HG03521 (cell line): ENCODE results near the gene PLA2G4E.

Experiments used
- ATAC-seq: cut with Tn5 transposase; IDR thresholded peaks from one replicate; pipeline ENCODE4 v1.9.1; 2021; ENCODE audit warnings: mild to moderate bottlenecking, moderate library complexity; ENCODE audit not compliant: unreplicated experiment

The PLA2G4E gene

GRCh38 chr15:41979493-41980266, 41.2 kb downstream of the PLA2G4E start:
- ATAC-seq, result no peak

- no peak for ATAC-seq
These were observed 42.3 kb downstream of the PLA2G4E start for GRCh38 chr15:41978534-41978933.

- ATAC-seq, result no peak
These were observed 43.0 kb downstream of the PLA2G4E start for GRCh38 chr15:41977757-41978383.

GRCh38 chr15:41975669-41976068, 45.2 kb downstream of the PLA2G4E start:
- no peak for ATAC-seq

GRCh38 chr15:41974041-41974440, 46.8 kb downstream of the PLA2G4E start:
- no peak for ATAC-seq

GRCh38 chr15:41972253-41973242, 48.3 kb downstream of the PLA2G4E start, which contains the start of gene EHD4:
Gene EHD4, minus strand, starts transcription at chr15:41972557. Its CDS starts 63 bp downstream, at chr15:41972494.
- ATAC-seq, result peak; percentile 74

GRCh38 chr15:41971895-41972252, 49.0 kb downstream of the PLA2G4E start:
- ATAC-seq, result peak; percentile 24

DNA sequence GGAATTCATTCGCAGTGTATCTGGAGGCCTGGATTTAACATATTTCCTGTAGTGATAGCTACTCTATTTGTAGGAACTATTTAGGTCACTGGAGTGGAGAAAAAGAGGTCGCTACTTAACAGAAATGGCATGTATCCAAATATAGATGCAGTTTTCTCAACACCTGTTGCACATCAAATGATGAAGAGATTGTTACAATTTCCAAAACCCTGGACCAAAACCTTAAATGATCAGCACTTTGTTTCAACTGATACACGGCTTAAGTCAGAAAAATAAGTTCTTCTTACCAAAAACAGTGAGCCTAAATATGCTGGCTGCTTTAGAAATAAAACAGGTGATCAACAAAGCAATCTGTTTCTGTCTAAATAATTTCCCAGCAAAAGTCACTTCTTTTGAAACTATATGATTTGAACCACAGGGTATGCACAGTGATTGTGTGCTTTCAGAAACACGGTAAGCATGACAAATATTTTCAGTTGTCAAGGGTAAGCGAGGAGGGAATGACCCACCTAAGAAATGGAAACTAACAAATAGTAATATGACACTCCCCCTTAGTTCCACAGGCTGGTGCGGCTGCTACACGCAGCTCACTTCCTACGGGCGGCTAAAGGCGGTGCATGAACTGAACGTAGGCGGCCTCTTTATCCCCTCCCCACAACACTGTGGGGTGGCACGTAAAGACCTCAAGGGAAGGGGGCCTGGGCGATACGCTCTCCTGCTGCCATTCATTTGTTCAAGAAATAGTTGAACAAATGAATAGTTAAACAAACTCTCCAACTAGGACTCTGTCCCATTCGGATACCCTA, 49.5 kb downstream of the PLA2G4E start:
- peak; percentile 34 for ATAC-seq

GRCh38 chr15:41970456-41970855, 50.4 kb downstream of the PLA2G4E start:
- no peak for ATAC-seq

GRCh38 chr15:41969851-41970431, 50.9 kb downstream of the PLA2G4E start:
- no peak for ATAC-seq

- ATAC-seq, result no peak
These were observed 52.1 kb downstream of the PLA2G4E start for GRCh38 chr15:41968701-41969100.

DNA sequence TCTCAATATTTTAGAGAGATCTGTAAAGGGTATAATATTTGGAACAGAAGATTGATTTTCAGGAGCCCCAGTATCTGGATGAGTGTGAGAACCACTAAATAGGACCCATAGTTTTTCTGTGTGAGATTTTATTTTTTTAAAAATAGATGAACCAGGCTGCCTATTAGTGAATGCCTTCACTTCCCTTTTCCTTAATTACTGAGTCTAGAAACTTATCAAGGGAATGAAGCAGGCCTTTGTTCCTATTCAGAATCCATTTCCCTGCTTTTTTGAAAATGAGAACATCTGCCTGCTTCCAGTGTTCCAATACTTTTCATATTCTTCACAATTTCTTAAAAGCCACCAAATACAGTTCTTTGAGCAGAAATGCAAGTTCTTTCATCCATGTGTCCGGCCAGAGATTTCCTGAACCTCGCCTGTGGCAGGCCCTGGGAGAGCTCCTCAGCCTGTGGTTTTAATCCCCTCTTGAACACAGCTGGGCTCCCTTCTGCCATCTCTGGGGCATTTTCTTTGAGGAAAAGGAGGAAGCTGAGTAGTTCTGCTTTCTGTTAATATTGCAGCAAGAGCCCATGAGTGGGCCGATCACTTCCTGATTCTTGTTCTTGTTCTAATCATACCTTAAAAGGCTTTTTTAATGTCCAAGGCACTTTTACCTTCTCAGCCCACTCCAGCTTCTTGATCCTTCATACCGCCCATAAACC, 53.2 kb downstream of the PLA2G4E start:
- ATAC-seq, result no peak

- ATAC-seq, result no peak
These were observed 53.8 kb downstream of the PLA2G4E start for GRCh38 chr15:41966920-41967465.

- ATAC-seq, result no peak
These were observed 54.4 kb downstream of the PLA2G4E start for GRCh38 chr15:41966414-41966812.

- ATAC-seq, result no peak
These were observed 55.1 kb downstream of the PLA2G4E start for GRCh38 chr15:41965441-41966413.

DNA sequence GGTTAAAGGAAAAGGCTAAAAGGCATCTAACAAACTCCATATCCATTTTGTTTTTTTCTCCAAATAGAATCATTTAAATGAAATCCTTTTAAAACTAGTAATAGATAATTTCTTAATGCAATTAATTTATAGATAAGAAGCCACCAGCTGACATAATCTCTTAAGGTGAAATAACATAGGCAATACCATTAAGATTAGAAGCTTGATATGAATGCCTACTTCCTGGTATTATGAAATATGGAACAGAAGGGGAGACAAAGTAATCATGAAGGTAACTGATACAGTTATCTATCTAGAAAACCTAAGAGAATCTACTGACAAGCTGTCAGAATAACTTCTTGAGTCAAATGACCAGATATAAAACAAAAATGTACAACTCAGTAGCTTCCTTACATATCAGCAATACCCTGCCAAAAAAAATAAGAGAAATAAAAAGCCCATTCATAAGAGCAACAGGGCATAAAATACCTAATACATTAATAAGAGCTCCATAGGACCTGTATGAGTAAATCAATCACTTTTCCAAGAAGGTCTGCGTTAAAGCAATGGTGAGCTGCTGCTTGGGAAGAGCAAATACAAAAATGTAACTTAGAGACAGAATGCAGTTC, 59.1 kb downstream of the PLA2G4E start:
- ATAC-seq, result no peak

DNA sequence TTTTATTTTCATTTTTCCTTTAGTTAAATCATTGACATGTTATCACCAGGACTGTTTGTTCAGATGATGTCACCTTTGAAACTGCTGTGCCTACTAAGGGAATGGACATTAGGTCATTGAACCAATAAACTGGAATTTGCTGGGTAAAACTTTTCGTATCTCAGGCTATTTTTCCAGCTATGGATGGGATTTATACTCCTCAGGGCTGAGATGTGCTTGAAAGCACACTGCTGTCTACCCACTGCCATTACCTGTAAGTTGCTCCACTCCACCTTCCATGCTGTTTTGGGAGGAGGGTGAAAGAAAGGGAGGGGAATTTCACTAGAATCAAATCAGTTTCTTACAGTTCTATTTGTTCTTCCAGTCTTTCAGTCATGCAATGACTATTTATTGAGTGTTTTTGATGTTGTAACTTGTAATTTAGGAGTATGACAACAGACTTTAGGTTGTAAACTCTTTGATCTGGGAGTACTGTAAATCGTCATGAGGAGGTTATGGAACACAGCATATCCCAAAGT, 59.8 kb downstream of the PLA2G4E start:
- no peak for ATAC-seq
